Body of pancreas (tissue), 4 donors: ENCODE data around the gene BTN3A1.

Experiments used
- CTCF ChIP-seq, 7 experiments: fragments of 450-650 bp in 4 of 7; fragments of 200-600 bp in 3 of 7; sonication (generic) in 3 of 7; IDR thresholded peaks; one replicate each; pipeline ENCODE4 v1.5.1; 2016 to 2019; ENCODE audit warnings: antibody characterized with exemption in 7 of 7
- POLR2A ChIP-seq, 3 donors: fragments of 450-650 bp; IDR thresholded peaks; one replicate each; pipeline ENCODE4 v1.6.1; 2016; ENCODE audit warnings: antibody characterized with exemption in 3 of 3, mild to moderate bottlenecking in 2 of 3

GRCh38 chr6:26354162-26354561, 47.9 kb upstream of the BTN3A1 start:
- TF ChIP-seq POLR2A (IDR thresholded peaks at IDR 0.05) (no peak), CTCF (IDR thresholded peaks at IDR 0.05) (no peak)
